ENCODE results near the gene MKI67.

GRCh38 chr10:128097783-128098182 lies 28.4 kb downstream of the MKI67 start:
- no peak for TF ChIP-seq CTCF (IDR thresholded peaks at IDR 0.05)
- TF ChIP-seq POLR2AphosphoS5 (IDR thresholded peaks at IDR 0.05): no peak
